Stimulated activated CD4-positive, alpha-beta T cell treated with anti-CD3 and anti-CD28 coated beads, Interleukin-2, amount 100 ng/mL, for 4 hours (primary cell): ENCODE measurements around the gene NDUFA13.

Experiments used
- DNase-seq: peaks from one replicate; pipeline ENCODE4 v3.0.0-alpha.2; 2020; ENCODE audit warnings: low read depth

NDUFA13 gene

DNA sequence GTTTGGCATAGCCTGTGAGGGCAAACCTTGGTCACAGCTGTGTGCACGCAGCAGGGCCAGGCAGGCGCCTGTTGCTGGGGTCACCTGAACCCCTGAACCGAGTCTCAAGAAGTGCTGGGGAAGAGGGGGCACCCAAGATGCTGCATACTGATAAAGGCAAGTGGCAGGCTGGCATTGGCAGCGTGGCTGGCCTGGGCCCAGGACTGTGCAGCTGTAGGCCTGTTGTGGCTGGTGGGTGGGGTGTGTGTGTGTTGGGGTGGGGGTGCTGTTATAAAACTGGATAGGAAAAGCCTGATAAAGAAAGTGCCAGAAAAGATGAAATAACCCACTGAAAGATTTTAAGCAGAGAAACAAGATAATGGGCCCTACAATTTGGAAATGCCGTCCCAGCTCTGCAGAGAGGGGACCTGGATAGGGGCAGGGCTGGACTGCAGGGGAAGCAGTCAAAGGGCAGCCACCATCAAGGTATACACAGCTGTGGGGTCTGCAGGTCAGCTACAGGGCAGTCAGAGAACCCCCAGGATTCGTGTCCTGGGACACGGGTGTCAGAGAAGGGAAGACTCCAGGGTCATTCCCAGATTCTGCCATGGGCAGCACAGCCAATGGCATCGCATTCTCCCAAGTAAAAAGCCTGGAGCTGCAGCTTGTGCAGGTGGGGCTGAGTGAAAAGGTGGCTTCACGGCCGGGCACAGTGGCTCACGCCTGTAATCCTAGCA lies 55.2 kb downstream of the NDUFA13 start:
- DNase-seq = no peak

DNA sequence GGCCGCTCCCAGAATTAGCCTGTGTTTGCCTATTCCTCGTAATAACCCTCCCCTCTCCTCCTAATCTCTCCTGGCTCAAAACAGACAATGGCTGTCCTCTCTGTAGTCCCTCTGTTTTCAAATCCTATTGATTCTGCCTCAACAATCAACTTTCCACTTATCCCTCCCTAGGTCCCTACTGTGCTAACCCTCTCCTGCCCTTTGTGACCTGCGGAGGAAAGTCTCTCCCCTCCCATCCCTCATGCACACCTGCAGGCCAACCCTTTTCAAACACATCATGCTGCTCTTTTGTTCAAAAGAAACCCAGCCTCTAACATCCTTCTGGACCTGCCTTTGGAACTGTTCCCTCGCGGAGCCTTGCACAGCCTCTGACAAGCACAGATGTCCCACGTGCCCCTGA lies 59.4 kb downstream of the NDUFA13 start:
- no peak for DNase-seq
